Measurements from ENCODE around the gene SDK1.

DNA sequence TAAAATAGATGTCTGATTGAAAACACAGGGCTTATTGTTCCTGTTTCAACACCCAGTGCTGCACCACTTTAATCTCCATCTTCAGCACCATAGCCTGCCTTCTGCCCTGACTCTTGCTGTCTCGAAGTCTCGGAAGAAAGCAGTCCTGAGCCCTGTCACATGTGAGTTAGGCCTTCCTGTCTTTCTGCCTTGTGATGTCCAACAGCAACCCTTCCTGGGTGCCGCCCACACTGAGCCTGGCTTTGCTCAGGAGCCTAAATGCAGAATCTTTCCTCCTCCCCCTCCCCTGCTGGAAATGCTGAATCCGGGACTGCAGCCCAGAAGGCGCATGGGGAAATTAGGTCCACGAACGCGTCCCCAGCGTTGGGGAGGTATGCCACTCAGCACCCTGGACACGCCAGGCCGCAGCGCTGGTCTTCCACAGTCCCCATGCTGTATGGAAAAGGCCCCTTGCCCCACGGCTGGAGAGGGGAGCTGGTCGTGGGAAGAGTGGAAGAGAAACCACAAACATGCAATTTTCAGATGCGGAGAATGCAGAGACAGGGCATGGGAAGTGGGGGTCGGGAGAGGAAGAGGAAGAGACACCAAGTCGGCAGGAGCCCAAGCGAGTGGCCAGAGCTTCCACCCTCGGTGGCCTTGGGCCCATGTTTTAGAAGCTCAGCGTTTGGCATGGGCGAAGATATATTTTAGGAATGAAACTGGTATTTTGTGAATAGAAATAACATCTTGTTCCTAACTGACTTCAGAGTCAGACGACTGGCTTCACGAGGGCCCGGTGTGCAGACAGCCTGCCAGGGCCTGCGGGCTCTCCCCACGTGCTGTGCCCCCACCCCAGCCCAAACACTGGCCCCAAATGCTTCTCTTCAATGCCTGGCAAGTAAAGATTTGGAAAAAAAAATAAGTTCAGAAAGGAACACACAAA lies 724.9 kb downstream of the SDK1 start:
- TF ChIP-seq, protein P1, sequence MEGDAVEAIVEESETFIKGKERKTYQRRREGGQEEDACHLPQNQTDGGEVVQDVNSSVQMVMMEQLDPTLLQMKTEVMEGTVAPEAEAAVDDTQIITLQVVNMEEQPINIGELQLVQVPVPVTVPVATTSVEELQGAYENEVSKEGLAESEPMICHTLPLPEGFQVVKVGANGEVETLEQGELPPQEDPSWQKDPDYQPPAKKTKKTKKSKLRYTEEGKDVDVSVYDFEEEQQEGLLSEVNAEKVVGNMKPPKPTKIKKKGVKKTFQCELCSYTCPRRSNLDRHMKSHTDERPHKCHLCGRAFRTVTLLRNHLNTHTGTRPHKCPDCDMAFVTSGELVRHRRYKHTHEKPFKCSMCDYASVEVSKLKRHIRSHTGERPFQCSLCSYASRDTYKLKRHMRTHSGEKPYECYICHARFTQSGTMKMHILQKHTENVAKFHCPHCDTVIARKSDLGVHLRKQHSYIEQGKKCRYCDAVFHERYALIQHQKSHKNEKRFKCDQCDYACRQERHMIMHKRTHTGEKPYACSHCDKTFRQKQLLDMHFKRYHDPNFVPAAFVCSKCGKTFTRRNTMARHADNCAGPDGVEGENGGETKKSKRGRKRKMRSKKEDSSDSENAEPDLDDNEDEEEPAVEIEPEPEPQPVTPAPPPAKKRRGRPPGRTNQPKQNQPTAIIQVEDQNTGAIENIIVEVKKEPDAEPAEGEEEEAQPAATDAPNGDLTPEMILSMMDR (IDR thresholded peaks at IDR 0.05; ENCODE audit: low read depth, low read length, missing input control), result no peak
- TF ChIP-seq, protein P2, sequence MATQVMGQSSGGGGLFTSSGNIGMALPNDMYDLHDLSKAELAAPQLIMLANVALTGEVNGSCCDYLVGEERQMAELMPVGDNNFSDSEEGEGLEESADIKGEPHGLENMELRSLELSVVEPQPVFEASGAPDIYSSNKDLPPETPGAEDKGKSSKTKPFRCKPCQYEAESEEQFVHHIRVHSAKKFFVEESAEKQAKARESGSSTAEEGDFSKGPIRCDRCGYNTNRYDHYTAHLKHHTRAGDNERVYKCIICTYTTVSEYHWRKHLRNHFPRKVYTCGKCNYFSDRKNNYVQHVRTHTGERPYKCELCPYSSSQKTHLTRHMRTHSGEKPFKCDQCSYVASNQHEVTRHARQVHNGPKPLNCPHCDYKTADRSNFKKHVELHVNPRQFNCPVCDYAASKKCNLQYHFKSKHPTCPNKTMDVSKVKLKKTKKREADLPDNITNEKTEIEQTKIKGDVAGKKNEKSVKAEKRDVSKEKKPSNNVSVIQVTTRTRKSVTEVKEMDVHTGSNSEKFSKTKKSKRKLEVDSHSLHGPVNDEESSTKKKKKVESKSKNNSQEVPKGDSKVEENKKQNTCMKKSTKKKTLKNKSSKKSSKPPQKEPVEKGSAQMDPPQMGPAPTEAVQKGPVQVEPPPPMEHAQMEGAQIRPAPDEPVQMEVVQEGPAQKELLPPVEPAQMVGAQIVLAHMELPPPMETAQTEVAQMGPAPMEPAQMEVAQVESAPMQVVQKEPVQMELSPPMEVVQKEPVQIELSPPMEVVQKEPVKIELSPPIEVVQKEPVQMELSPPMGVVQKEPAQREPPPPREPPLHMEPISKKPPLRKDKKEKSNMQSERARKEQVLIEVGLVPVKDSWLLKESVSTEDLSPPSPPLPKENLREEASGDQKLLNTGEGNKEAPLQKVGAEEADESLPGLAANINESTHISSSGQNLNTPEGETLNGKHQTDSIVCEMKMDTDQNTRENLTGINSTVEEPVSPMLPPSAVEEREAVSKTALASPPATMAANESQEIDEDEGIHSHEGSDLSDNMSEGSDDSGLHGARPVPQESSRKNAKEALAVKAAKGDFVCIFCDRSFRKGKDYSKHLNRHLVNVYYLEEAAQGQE (IDR thresholded peaks at IDR 0.05), result no peak
- no peak for TF ChIP-seq TAF1 (conservative IDR thresholded peaks at IDR 0.05)

All from liver (tissue), 3 donors.